SU-DHL-6 (cell line): ENCODE measurements around the gene PRKCA.

Source experiments
- H2AFZ ChIP-seq: fragments of 200-600 bp; sonication (generic); 2 replicates; pipeline ENCODE4 v1.6.1; 2014; ENCODE audit warnings: low read depth, mild to moderate bottlenecking, moderate library complexity, mixed read lengths, antibody characterized with exemption, low read length; ENCODE audit not compliant: severe bottlenecking
- H3F3A ChIP-seq: fragments of 200-600 bp; shearing (Covaris generic); 2 replicates; pipeline ENCODE4 v1.6.0; 2016; ENCODE audit warnings: antibody characterized with exemption, mild to moderate bottlenecking; ENCODE audit not compliant: insufficient read depth
- H3K27ac ChIP-seq: fragments of 200-600 bp; sonication (generic); 2 replicates; pipeline ENCODE4 v1.5.1; 2016; ENCODE audit warnings: low read depth, mild to moderate bottlenecking, low read length, moderate library complexity, mixed read lengths
- H3K27me3 ChIP-seq: fragments of 200-600 bp; sonication (generic), shearing (Covaris generic); 2 replicates; pipeline ENCODE4 v1.6.0; 2014; ENCODE audit warnings: mild to moderate bottlenecking, low read length
- H3K36me3 ChIP-seq: fragments of 200-600 bp; sonication (generic); 2 replicates; pipeline ENCODE4 v1.6.1; 2014; ENCODE audit warnings: mild to moderate bottlenecking, low read length, mixed read lengths
- H3K4me2 ChIP-seq: fragments of 300-600, 200-600 bp; shearing (Covaris generic), sonication (generic); 2 replicates; pipeline ENCODE4 v1.6.0; 2014; ENCODE audit warnings: low read length, low read depth, mild to moderate bottlenecking; ENCODE audit not compliant: poor library complexity, severe bottlenecking
- H3K4me3 ChIP-seq: fragments of 200-600 bp; sonication (generic); 2 replicates; pipeline ENCODE4 v1.5.1; 2014; ENCODE audit warnings: antibody characterized with exemption, low read length, mild to moderate bottlenecking, mixed read lengths; ENCODE audit not compliant: insufficient read depth, poor library complexity, severe bottlenecking
- H3K79me2 ChIP-seq: fragments of 200-600 bp; sonication (generic); 2 replicates; pipeline ENCODE4 v1.6.1; 2014; ENCODE audit warnings: mild to moderate bottlenecking, low read length, moderate library complexity; ENCODE audit not compliant: insufficient read depth
- H3K9ac ChIP-seq: fragments of 200-600 bp; sonication (generic); 2 replicates; pipeline ENCODE4 v1.7.0; 2014; ENCODE audit warnings: mild to moderate bottlenecking, low read length
- H3K9me2 ChIP-seq: fragments of 200-600 bp; sonication (generic); replicated peaks from 2 replicates; pipeline ENCODE4 v1.6.1; 2014; ENCODE audit warnings: low read length; ENCODE audit not compliant: insufficient read depth
- H3K9me3 ChIP-seq: fragments of 200-600 bp; sonication (generic); 2 replicates; pipeline ENCODE4 v1.6.1; 2014; ENCODE audit warnings: low read length, mixed read lengths; ENCODE audit not compliant: insufficient read depth
- H4K20me1 ChIP-seq: fragments of 200-600 bp; sonication (generic); 2 replicates; pipeline ENCODE4 v1.6.1; 2014; ENCODE audit warnings: low read depth, mild to moderate bottlenecking, antibody characterized with exemption, low read length, moderate library complexity, mixed read lengths
- CTCF ChIP-seq: fragments of 200-600 bp; sonication (generic); IDR thresholded peaks from one replicate; pipeline ENCODE4 v1.5.1; 2017; ENCODE audit warnings: antibody characterized with exemption, mild to moderate bottlenecking, low read length, moderate library complexity; ENCODE audit not compliant: insufficient read depth, poor library complexity, severe bottlenecking
- EZH2phosphoT487 ChIP-seq: fragments of 200-600 bp; sonication (generic), shearing (Covaris generic); conservative IDR thresholded peaks from 2 replicates; pipeline ENCODE4 v1.6.1; 2018; ENCODE audit warnings: mild to moderate bottlenecking, antibody characterized with exemption, low read length, moderate library complexity, mixed read lengths

Gene PRKCA

GRCh38 chr17:66542129-66542966, 239.9 kb downstream of the PRKCA start:
- H3F3A ChIP-seq, result peaks cover 62% of the 10 kb centered on the region

GRCh38 chr17:66542967-66543520, 240.6 kb downstream of the PRKCA start:
- no peak overlapping the region for H2AFZ ChIP-seq
- H3K4me2 ChIP-seq, result peak overlapping the region; percentile 98
- H4K20me1 ChIP-seq, result no peaks in the 10 kb centered on the region
- peak overlapping the region; percentile 46 for H3K4me3 ChIP-seq
- H3K36me3 ChIP-seq, result 0 out of 2 replicates have a peak, but pooled peaks cover 10% of the 10 kb centered on the region
- peak overlapping the region; percentile 67 for H3K9ac ChIP-seq
- H3K27me3 ChIP-seq, result no peaks in the 10 kb centered on the region
- no peaks in the 10 kb centered on the region for H3K9me3 ChIP-seq
- TF ChIP-seq EZH2phosphoT487, result no peak
- no peak for TF ChIP-seq CTCF
- H3F3A ChIP-seq, result peaks cover 57% of the 10 kb centered on the region
- H3K79me2 ChIP-seq, result peaks cover 63% of the 10 kb centered on the region
- H3K27ac ChIP-seq, result peak overlapping the region; percentile 97
- no peaks in the 10 kb centered on the region for H3K9me2 ChIP-seq

More at GRCh38 chr17:66542129-66542966, 239.9 kb downstream of the PRKCA start:
- Histone ChIP-seq H3K9me2 (no peaks in the 10 kb centered on the region), H3K4me2 (peak overlapping the region; percentile 98), H4K20me1 (no peaks in the 10 kb centered on the region), H3K79me2 (peaks cover 63% of the 10 kb centered on the region), H2AFZ (no peak overlapping the region), H3K9me3 (no peaks in the 10 kb centered on the region), H3K27ac (peak overlapping the region; percentile 97), H3K4me3 (peak overlapping the region; percentile 46), H3K36me3 (0 out of 2 replicates have a peak, but pooled peaks cover 10% of the 10 kb centered on the region), H3K9ac (peak overlapping the region; percentile 67), H3K27me3 (no peaks in the 10 kb centered on the region)
- no peak for TF ChIP-seq CTCF
- no peak for TF ChIP-seq EZH2phosphoT487

GRCh38 chr17:66543526-66543925, 241.1 kb downstream of the PRKCA start:
- TF ChIP-seq EZH2phosphoT487, result no peak
- TF ChIP-seq CTCF, result no peak
- H3K4me3 ChIP-seq, result peak overlapping the region; percentile 46
- H3K9me2 ChIP-seq, result no peaks in the 10 kb centered on the region
- H3K36me3 ChIP-seq, result 0 out of 2 replicates have a peak, but pooled peaks cover 10% of the 10 kb centered on the region
- H3K79me2 ChIP-seq, result peaks cover 63% of the 10 kb centered on the region
- peak overlapping the region; percentile 98 for H3K4me2 ChIP-seq
- H3F3A ChIP-seq, result peaks cover 53% of the 10 kb centered on the region
- H3K27ac ChIP-seq, result peak overlapping the region; percentile 97
- no peaks in the 10 kb centered on the region for H3K9me3 ChIP-seq
- H3K27me3 ChIP-seq, result no peaks in the 10 kb centered on the region
- no peaks in the 10 kb centered on the region for H4K20me1 ChIP-seq
- no peak overlapping the region for H2AFZ ChIP-seq
- peak overlapping the region; percentile 67 for H3K9ac ChIP-seq
